HG03066 (cell line): Measurements from ENCODE around the gene DDX31.
"Not testable (repeated sequence)": the region's sequence is repeated elsewhere in the genome, so short reads cannot be mapped to it uniquely, and the experiment has no call there.

Source experiments
- ATAC-seq: cut with Tn5 transposase; IDR thresholded peaks from one replicate; pipeline ENCODE4 v1.9.1; 2021; ENCODE audit warnings: low read depth; ENCODE audit not compliant: unreplicated experiment

DDX31 gene

GRCh38 chr9:132583584-132584304 lies 86.0 kb downstream of the DDX31 start:
- ATAC-seq = no peak

- no peak for ATAC-seq
Observed at GRCh38 chr9:132582786-132583583, 86.8 kb downstream of the DDX31 start.

- no peak for ATAC-seq
Observed at GRCh38 chr9:132582276-132582785, 87.5 kb downstream of the DDX31 start, which contains the start of gene BARHL1. TSS of gene BARHL1 (plus strand) at chr9:132582606. CDS start at chr9:132582798, 192 bp downstream.

- ATAC-seq = no peak
Observed at GRCh38 chr9:132579427-132579798, 90.4 kb downstream of the DDX31 start.

- ATAC-seq = no peak
Observed at GRCh38 chr9:132578367-132578932, 91.3 kb downstream of the DDX31 start.

GRCh38 chr9:132577119-132577518 lies 92.7 kb downstream of the DDX31 start:
- no peak for ATAC-seq

GRCh38 chr9:132575811-132576210 lies 94.0 kb downstream of the DDX31 start:
- no peak for ATAC-seq

GRCh38 chr9:132575005-132575609 lies 94.7 kb downstream of the DDX31 start:
- no peak for ATAC-seq

GRCh38 chr9:132572921-132573320 lies 96.9 kb downstream of the DDX31 start:
- no peak for ATAC-seq

GRCh38 chr9:132571806-132572600 lies 97.8 kb downstream of the DDX31 start:
- no peak for ATAC-seq

- ATAC-seq = not testable (repeated sequence)
Observed at GRCh38 chr9:132568787-132569186, 101.0 kb downstream of the DDX31 start.

GRCh38 chr9:132564526-132564925 lies 105.3 kb downstream of the DDX31 start:
- no peak for ATAC-seq

GRCh38 chr9:132562306-132562573 lies 107.5 kb downstream of the DDX31 start:
- no peak for ATAC-seq

GRCh38 chr9:132560616-132561202 lies 109.1 kb downstream of the DDX31 start:
- ATAC-seq = no peak

- ATAC-seq = no peak
Observed at GRCh38 chr9:132559711-132560110, 110.1 kb downstream of the DDX31 start.

- ATAC-seq = no peak
Observed at GRCh38 chr9:132557159-132557558, 112.6 kb downstream of the DDX31 start.

GRCh38 chr9:132556714-132557113 lies 113.1 kb downstream of the DDX31 start:
- ATAC-seq = no peak

GRCh38 chr9:132556235-132556634 lies 113.5 kb downstream of the DDX31 start:
- ATAC-seq = no peak

- ATAC-seq = no peak
Observed at GRCh38 chr9:132555528-132555927, 114.3 kb downstream of the DDX31 start.

GRCh38 chr9:132554755-132555154 lies 115.0 kb downstream of the DDX31 start:
- no peak for ATAC-seq
